ENCODE data around the gene QDPR.

Gene QDPR

GRCh38 chr4:17521595-17521994, 9.7 kb upstream of the QDPR start:
- no peak for TF ChIP-seq CTCF (IDR thresholded peaks at IDR 0.05)

- TF ChIP-seq CTCF (IDR thresholded peaks at IDR 0.05) = no peak
Observed at GRCh38 chr4:17517664-17518063, 5.8 kb upstream of the QDPR start.

- TF ChIP-seq CTCF (IDR thresholded peaks at IDR 0.05) = no peak
Observed at GRCh38 chr4:17516980-17517379, 5.1 kb upstream of the QDPR start.

DNA sequence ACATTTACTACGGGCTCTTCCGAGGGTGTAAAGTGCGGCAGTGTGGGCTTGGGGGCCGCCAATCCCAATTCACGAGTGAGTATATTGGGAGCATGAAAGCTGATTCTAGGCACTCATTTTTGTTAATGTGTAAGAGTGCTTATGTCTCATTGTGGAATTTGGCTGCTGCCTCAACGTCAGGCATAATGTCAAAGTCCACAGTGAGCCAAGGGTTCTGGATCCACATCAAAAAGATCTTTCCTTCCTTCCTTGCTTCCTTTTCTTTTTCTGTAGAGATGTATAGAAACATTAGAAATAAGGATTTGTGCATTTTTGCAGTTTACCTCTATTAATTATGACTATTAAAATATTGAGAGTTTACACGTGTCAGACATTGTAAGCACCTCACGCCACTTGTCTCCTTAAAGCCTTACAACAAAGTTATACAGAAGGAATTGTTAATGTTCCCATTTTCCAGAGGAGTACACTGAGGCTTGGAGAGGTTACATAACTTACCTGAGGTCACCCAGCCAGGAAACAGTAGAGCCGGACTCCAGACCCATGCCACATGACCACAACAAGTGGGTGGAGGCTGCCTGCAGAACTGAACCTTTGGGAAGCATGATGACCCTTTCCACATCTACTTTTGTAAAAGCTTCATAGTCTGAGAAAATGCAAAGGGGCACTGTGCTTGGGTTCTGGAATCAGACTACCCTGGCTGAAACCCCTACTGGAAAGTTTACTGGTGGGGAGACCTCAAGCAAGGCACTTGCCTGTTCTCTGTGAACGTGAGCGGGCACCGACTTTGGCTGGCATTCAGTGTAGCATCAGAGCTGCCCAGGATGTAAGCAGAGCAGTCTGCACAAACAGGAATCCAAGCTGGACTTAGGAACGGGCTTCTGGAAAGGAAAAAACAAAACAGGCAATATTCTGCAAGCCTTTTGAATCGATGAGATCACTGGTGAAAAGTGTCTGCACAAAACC, 3.8 kb upstream of the QDPR start:
- no peak for TF ChIP-seq CTCF (IDR thresholded peaks at IDR 0.05)

DNA sequence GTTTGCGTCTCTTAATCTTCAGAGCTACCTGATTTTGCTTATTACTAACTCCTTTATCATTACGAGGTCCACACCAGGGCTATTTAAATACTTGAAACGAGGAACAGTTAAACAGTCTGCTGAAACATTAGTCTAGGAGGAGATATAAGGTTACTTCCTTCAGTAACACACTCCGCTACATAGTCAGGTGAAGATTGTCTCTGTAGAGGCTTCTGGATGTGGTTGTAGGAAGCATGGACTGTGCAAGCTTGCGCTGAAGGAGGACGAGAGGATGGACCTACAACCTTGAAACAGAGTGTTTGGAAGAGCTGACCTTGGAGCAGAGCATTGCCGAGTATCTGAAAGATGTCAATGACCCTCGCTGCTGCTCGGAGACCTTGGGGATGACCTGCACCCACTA, 3.0 kb upstream of the QDPR start, which contains the start of gene CLRN2:
TSS of gene CLRN2 (plus strand) at position 301 of the 400 bp plus-strand sequence. CDS start 102 bp downstream, outside the sequence.
- no peak for TF ChIP-seq CTCF (IDR thresholded peaks at IDR 0.05)

DNA sequence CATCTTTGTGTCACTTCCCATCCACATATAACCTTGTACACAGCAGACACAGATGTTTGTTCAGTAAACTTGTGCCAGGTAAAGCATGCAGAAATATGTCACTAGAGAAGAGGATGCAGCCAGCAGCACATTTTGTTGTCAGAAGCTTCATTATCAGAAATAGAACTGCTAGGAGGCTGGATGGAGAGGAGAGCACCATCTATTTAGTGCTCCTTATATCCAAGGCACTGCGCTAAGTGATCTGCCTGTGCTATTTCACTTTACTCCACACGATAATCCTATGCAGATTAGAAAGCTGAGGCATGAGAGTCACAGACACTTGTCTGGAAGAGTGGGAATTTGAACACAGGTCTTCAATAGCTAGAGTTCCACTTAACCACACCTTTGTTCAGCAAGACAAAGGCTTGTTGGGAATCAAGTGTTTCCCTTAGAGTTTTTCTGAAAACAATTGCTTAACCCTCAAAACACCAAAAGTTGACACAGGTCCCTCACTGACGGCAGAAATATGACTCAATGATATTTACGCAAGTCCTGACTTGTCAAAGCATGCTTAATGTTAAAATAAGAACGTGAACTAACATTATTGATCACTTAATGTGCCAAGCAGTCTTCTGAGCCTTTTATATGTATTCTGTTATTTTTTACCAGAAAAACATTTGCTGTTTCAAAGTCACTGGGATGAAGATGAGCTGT, 1.2 kb upstream of the QDPR start:
- TF ChIP-seq CTCF (IDR thresholded peaks at IDR 0.05) = no peak

DNA sequence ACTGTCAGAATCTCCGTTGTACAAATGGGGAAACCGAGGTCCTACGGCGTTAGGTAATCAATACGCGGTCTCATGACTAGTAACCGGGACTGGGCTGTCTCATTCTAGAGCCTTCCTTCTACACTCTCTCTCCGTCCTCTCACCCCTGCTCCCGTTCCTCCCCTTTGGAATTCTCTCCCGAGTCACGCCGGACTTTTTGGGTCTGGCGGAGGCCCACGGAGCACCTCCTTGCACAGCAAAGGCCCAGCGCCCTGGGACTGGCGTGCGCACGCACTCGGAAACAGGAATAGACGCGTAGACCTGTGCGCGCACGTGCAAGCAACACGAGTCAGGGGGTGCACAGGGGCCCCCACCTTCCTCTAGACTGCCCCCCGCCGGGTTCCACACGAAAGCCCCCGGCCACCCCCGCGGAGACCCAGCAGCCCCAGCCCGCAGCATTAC, 361 bp downstream of the QDPR start:
- TF ChIP-seq CTCF (IDR thresholded peaks at IDR 0.05) = no peak
